Measurements from ENCODE around the gene TTC39C.

TTC39C gene

DNA sequence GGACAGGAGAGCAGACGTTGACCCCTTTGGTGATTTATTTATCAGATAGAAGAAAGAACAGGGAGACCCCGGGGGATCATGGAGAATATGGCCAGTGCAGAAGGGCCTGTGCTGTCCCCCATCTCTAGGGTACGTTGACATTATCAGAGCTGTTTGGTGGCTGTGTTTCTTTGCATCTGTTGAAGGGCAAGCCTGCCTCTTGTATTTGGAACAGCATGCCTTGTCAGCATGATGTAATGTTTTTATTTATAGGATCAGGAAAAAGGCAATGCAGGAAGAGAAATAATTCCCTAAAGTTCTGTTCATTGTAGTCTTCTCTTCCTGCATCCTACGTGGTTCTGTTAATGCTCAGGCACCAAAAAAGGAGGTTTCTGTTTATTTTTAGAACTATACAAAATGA, 74.5 kb downstream of the TTC39C start:
- DNase-seq (ENCODE audit: low read depth in 2 of 2) = no peak

DNA sequence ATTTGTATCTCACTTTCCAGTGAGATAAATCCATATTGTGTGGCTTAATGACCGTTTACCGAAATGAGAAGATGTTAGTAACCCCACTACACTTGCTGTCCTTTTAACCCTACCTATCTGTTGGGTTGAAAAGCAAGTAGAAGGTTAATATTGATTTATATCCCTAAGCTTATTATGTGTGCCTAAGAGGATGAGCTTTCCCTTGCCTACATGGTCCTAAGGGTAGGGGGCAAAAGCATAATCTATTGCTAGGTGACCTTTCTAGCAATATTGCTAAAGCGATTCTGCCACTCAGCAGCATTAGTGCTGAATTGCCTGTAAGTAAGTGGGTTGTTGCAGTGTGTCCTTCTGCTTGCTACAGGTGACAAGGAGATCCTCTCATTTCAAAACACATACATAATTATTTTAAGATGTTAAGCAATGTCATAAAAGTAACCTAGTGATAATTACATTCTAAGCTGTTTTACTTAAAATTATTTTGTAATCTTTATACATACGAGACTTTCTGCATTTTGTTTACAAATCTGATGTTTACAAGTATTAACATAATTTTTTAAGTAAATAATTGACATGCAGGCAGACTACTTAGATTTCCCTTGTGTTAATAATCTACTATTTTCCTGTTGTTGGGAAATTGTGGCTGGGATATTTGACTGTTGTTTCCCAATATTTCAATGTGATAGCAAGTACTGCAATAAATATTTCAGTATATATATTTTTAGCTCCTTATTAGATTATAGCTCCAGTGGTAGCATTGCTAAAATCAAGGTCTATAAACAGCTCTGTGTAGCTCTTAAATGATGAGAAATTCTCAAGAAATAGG, 75.2 kb downstream of the TTC39C start:
- no peak for DNase-seq (ENCODE audit: low read depth in 2 of 2)

DNA sequence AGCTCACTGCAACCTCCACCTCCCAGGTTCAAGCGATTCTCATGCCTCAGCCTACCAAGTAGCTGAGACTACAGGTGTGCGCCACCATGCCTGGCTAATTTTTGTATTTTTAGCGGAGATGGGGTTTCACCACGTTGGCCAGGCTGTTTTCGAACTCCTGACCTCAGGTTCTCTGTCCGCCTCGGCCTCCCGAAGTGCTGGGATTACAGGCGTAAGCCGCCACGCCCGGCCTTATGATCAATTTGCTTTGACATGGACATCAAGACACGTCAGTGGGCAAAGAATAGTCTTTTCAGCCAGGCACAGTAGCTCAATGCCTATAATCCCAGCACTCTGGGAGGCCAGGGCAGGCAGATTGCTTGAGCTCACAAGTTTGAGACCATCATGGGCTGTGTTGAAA, 76.3 kb downstream of the TTC39C start:
- no peak for DNase-seq (ENCODE audit: low read depth in 2 of 2)

DNA sequence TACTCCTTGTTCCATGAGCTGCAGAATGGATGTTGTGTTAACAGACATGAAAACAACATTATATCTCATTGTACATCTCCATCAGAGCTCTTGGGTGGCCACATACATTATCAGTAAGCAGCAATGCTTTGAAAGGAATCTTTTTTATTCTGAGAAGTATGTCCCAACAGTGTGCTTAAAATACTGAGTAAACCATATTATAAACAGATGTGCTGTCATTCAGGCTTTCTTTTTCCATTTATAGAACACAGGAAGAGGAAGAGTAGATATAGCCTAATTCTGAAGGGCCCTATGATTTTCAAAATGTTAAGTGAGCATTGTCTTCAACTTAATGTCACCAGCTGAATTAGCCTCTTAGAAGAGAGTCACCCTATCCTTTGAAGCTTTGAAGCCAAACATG, 80.0 kb downstream of the TTC39C start:
- DNase-seq (ENCODE audit: low read depth in 2 of 2) = no peak

DNA sequence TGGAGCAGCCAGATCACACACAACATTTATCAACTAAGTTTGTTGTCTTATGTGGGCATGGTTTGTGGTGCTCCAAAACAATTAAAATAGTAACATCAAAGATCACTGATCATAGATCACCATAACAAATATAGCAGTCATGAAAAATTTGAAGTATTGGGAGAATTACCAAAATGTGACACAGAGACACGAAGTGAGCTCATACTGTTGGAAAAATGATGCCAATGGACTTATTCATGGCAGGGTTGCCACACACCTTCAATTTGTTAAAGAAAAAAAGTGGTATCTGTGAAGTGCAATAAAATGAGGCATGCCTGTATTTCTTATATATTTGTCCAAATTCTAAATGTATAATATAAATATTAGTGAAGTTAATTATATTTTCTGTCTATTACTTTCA, 81.4 kb downstream of the TTC39C start:
- no peak for DNase-seq (ENCODE audit: low read depth in 2 of 2)

DNA sequence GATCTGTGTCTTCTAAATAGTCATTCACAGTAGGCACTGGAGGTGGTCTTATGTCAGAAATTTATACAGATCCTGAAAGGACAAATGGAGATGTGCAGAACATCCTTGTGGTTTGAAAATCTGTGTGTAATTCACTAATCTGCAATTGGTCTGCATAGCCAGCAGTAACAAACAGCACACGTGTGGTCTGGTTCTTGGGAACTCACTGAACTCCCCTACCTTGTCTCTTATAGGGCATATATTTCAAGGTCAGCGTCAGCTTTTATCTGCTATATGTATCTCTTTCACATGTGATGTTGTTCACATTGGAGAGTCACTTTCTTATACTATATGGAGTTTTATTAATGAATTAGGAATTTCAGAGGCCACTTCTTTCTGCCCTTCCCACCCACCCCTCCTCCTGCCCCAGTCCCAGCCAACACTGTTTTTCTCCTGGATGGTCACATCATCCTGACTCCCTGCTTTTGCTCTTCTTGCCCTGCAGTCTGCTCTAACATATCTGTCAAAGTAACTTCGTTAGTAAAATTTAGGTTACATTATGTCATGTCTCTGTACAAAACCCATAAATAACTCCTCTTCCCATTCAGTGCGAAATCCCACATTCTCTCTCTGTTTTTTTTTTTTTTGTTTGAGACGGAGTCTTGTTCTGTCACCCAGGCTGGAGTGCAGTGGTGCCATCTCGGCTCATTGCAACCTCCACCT, 88.9 kb downstream of the TTC39C start:
- no peak for DNase-seq (ENCODE audit: low read depth in 2 of 2)

DNA sequence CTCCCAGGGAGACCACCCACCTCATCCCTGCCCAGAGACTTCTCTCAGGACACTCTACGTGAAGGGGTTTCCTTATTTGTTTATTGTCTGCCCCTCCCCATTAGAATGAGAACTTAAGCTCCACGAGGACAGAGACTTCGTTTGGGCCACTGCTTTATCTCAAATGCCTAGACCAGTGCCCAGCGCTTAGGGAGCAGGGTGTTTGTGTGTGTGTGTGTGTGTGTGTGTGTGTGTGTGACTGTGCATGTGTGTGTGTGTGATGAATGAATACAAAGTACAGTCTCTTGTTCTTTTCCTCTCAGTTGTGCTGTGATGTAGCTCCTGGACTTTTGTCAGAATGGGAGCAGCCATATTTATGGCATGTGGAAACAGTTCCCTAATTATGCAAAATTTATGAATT, 89.9 kb downstream of the TTC39C start:
- no peak for DNase-seq (ENCODE audit: low read depth in 2 of 2)

DNA sequence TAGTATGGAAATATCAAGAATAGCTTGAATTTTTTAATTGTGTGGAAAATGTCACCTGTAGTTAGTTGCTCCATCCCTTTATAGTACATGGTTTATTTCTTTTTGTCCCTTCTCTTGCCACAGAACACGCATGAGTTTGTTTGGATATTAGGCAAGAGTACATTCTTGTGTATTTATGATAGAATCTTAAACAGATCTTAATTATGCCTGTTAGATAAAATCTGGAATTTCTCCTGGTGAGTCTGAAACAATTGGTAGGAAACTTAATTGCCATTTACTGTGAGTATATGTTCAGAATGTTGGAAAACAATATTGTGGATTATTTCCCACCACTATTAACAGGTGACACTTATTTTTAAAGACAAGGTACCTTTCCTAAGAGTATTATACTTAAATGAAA, 94.1 kb downstream of the TTC39C start:
- DNase-seq (ENCODE audit: low read depth in 2 of 2) = no peak

DNA sequence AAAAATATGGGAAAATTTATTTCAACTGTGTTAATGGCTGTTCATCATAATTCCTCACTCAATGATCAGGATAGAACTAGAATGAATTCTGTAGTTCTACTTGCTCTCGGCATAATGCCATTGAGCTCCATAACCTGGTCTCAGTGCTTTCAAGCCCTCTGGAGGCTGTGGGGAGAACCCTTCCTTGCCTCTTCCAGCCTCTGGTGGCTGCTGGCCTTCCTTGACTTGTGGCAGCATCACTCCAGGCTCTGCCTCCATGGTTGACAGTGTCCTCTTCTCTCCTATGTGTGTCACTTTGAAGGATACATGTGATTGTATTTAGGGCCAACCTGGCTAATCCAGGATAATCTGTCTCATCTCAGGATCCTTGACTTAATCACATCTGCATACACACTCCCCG, 97.4 kb downstream of the TTC39C start:
- DNase-seq (ENCODE audit: low read depth in 2 of 2) = no peak

DNA sequence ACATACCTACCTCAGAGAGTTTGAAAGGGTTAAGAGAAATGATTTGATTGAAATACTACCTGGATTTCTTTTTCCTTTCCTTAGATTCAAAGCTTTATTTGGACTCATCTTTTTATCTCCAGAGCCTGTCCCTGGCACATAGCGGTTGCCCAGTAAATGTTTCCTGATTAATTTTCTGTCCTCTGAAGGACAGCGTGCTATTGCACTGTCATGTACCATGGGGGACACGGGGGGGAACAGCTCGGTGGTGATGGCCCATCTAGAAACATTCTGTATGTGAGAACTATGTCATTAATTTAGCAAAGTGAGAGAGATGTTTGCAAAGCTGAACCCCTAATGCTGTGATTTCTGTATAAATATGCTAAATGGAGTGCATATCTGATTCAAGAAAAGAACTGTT, 97.9 kb downstream of the TTC39C start:
- no peak for DNase-seq (ENCODE audit: low read depth in 2 of 2)

DNA sequence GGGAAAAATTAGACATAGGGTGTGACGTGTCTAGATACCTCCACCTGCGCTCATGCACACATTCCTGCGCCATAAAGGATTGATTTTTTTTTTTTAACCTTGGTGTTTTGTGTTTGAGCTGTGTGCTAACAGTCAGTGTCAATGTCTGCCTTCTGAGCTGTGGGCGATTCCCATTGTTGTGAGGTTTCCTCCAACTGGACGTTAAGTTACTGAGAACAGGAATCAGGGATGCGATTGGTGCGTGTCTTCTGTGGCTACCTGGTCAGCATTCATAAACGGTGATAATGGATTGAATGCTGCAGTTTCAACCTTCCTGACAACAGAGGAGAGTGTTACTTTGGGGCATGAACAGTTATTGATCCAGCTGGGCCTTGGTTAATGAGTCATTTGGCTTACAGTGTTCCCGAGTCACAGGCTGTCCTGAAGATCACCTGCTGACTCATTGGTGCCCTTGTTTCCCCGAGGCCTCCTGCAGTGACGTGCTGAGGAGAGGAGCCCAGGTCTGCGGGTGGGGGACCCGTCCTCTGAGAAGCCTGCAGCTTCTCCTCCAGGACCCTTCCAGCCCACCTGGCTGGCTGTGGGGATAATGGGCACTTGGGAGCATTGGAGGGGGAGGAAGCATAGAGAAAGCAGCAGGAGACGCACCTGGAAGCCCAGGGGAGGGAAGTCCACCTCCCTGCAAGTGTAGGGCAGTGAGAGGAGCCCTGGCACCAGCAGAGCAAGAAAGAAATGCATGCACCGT, 98.5 kb downstream of the TTC39C start:
- DNase-seq (ENCODE audit: low read depth in 2 of 2) = no peak

DNA sequence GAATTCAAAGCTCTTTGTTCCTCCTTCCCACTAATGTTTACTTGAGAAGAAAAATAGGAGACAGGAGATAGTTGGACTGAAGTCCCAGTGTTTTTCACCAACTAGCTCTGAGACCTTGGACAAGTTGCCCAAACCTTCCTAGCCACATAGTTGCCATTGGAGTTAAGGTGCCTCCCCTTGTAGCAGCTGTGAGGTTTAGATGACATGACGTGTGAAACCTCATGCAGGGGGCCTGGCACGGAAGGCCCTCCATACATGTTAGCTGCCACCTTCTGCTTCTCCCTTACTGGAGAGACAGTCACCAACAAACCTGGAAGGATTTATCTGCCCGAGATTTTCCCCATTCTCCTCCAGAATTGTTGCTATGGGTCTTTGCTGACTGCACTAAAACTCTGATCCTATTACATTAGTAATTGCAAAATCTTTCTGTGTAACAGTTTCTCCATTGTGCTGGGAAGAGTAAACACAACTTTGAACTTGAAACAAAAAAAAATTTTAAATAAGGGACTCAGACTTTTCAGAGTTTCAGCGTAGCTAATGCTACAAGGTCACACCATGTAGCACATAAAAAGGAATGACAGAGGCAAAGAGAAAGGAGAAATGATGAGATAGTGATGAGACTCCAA, 100.5 kb downstream of the TTC39C start:
- DNase-seq (ENCODE audit: low read depth in 2 of 2) = no peak

DNA sequence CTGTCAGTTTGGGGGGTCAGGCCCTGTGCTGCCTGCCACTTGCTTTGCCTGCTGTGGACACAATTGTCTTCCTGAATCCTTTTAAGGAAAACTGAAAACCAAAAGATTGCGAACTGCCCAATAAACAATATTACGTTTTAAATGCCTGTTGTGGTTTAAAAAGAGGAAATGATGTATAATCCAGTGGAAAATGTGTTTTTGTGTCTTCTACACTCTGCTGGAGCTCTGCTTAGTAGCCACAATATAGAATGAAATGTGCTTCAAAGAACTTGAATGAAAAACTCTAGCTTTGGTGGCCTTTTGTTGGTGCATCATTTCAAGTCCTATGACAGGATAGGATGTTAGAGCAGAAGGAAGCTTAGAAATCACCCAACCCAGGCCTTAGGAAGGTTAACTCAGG, 101.1 kb downstream of the TTC39C start:
- DNase-seq (ENCODE audit: low read depth in 2 of 2) = no peak

DNA sequence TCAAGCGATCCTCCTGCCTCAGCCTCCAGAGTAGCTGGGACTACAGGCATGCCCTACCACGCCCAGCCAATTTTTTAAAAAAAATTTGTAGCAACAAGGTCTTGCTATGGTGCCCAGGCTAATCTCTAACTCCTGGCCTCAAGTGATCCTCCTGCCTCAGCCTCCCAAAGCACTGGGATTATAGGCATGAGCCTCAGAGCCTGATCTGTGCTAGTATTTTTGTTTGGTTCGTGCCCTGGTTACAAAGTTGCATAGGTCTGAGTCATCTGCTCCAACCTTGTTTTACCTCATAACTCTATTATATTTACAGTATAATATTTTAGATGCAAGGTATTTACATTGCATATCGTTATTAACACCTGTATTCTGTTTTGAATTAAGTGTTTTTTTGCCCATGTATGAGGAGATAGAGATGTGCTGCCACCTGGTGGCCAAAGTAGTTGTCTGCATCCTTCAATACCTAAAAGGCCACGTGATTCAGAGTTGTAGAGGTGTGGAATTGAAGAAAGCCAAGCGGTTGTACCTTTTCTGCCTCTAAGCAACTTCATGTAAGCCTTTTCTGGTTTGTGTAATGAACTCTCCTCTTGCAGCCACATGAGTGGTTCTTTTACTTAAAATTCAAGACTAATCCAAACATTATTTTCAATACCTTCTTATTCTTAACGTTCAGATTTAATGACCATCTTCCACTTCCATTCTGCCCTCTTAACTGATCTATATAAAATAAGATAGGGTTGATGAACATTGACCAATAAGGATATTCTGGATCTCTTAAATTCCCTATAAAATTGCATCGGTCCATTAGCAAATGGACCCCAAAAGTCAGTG, 104.4 kb downstream of the TTC39C start:
- DNase-seq (ENCODE audit: low read depth in 2 of 2) = peak; percentile 58 to 61

DNA sequence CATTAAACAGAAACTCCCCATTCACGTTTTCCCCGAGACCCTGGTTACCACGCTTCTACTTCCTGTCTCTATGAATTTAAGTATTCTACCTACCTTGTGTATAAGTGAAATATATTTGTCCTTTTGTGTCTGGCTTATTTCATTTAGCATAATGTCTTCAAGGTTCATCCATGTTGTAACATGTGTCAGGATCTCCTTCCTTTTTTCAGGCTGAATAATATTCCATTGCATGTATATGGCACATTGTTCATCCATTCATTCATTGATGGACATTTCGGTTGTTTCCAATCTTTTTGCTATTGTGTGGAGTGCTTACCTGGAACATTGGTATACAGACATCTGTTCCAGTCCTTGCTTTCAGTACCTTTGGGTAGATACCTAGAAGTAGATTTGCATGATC, 106.1 kb downstream of the TTC39C start:
- no peak for DNase-seq (ENCODE audit: low read depth in 2 of 2)

DNA sequence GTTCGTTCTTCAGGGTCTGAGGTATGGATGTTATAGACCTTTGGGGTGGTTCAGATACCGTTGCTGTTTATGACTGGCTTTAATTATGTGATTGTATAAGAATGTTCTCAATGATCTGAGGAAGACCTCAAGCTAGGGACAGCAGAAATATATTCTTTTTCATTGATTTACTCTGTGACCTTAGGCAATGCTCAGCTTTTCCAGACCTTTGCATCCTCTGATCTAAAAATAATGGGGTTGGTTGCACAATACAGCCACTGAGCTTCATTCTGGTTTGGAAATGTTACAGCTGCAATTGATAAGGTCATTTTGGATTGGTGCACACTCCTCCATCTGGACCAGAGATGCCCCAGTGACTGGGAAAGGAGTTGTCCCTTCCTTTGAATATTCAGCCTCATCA, 107.1 kb downstream of the TTC39C start:
- DNase-seq (ENCODE audit: low read depth in 2 of 2) = no peak

DNA sequence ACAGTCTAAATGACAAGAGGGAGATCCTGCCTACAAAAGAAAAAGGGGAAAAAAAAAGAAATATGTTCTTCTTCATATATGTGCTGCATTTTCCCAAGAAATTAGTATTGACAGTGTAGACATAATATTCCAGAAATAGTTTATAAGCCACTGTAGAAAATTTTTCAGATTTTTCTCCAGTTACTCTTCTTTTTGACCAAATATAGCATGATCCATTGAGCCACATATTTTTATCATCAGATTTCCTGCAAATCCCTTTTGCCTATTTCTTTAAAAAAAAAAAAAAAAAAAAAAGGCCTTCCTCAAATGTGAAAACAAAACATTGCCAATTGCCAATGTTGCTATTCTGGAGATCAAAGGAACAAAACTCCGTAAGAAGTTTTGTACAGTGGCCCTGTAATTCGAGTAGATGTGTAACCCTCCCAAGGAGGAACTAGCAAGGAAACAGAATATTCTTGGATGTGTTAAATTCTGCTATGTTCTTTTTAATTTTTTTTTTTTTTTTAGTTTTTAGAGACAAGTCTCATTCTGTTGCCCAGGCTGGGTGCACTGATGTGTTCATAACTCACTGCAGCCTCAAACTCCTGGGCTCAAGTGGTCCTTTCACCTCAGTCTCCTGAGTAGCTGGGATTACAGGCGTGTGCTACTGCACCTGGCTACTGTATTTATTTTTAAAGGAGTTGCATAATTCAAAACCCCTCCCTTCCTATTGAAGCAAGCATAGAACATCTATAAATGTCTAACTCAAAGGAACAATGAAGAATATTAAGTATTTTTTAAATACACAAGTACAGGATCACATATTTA, 111.8 kb downstream of the TTC39C start:
- DNase-seq (ENCODE audit: low read depth in 2 of 2) = no peak

DNA sequence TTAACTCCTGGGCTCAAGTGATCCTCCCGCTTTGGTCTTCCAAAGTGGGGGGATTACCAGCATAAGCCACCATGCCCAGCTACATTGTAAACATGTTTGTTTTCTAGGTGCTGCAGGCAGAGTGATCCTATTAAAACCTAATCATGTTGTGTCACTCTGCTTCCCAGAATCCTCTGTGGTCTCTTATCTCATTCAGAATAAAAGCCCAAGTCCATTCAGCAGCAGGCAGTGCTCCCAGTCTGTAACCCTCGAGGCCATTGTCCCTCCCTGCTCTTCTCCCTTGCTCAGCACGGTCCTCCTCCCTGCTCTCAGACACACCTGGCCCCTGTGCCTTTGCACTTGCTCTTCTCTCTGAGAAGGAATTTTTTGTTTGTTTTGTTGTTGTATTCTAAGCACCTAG, 113.2 kb downstream of the TTC39C start:
- DNase-seq (ENCODE audit: low read depth in 2 of 2) = no peak

DNA sequence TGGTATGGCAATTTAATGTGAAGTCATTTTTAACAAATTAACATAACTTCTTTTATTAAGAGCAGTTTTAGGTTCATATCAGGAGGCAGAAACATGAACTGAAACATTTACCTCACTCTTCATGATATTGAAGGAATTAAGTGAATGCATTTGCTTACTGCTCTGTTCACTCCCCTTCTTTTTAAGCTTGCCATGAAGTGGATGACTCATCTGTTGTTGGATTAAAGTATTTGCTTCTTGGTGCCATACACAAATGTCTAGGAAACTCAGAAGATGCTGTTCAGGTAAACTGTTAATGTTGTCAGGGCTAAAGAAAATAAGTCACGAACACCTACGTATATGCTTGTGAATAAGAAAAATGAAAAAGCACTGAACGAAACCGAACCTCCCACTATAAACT, 114.1 kb downstream of the TTC39C start:
- no peak for DNase-seq (ENCODE audit: low read depth in 2 of 2)

DNA sequence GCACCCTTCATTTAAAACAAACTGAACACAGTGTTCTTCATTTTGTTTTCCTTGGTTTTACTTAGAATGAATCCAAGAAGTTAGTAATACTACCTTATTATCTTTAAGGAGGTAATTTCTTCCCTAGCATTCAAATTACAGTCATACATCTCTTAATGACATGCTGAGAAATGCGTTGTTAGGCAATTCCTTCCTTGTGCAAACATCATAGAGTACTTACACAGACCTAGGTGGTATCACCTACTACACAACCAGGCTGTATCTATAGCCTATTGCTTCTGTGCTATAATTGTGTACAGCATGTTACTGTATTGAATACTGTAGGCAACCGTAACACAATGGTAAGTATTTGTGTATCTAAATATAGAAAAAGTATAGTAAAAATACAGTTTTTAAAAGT, 115.9 kb downstream of the TTC39C start:
- DNase-seq (ENCODE audit: low read depth in 2 of 2) = no peak

DNA sequence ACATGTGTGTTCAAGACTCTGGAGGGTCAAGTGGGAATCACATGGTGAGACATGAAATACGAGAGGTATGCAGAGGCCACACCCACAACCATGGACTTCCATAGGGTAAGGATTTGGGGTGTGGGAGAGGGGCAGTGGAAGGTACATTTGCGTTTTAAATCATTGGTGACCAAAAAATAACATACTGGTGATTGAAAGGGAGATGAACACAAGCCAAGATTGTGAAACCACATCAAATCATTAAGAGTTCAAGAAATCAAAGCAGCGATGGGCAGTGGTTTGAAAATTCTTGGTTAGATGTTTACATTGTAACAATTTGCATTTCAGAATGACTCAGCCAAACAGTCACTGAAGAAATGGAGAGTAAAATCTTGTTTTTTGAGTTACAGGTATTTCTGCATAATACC, 122.4 kb downstream of the TTC39C start:
- DNase-seq (ENCODE audit: low read depth in 2 of 2) = no peak
